HG03354 (cell line): ENCODE results near the gene PDE3B.
A peak's percentile ranks its signal among the peaks of the same experiment; 100 is the strongest.
"Not testable (repeated sequence)": the region's sequence is repeated elsewhere in the genome, so short reads cannot be mapped to it uniquely, and the experiment has no call there.

Experiments
- ATAC-seq: cut with Tn5 transposase; IDR thresholded peaks from one replicate; pipeline ENCODE4 v1.9.1; 2021; ENCODE audit warnings: mild to moderate bottlenecking; ENCODE audit not compliant: unreplicated experiment, poor library complexity, severe bottlenecking

Gene PDE3B

GRCh38 chr11:14637868-14638409, 5.7 kb upstream of the PDE3B start:
- no peak for ATAC-seq

- ATAC-seq: no peak
These were observed 5.0 kb upstream of the PDE3B start for GRCh38 chr11:14638561-14638960.

- ATAC-seq: no peak
These were observed 1.8 kb upstream of the PDE3B start for GRCh38 chr11:14641801-14642200.

- no peak for ATAC-seq
These were observed 1.2 kb upstream of the PDE3B start for GRCh38 chr11:14642453-14642852.

GRCh38 chr11:14642873-14643696, 519 bp upstream of the PDE3B start:
- ATAC-seq: no peak

GRCh38 chr11:14644226-14645014, 816 bp downstream of the PDE3B start:
- peak; percentile 57 for ATAC-seq

- no peak for ATAC-seq
These were observed 1.7 kb downstream of the PDE3B start for GRCh38 chr11:14645015-14645912.

- no peak for ATAC-seq
These were observed 2.6 kb downstream of the PDE3B start for GRCh38 chr11:14645985-14646900.

GRCh38 chr11:14650064-14650463, 6.5 kb downstream of the PDE3B start:
- no peak for ATAC-seq

GRCh38 chr11:14653090-14653489, 9.5 kb downstream of the PDE3B start:
- ATAC-seq: no peak

- no peak for ATAC-seq
These were observed 11.8 kb downstream of the PDE3B start for GRCh38 chr11:14655435-14655834.

GRCh38 chr11:14656536-14657457, 13.2 kb downstream of the PDE3B start:
- no peak for ATAC-seq

GRCh38 chr11:14657841-14658240, 14.2 kb downstream of the PDE3B start:
- ATAC-seq: no peak

- ATAC-seq: not testable (repeated sequence)
These were observed 21.3 kb downstream of the PDE3B start for GRCh38 chr11:14664926-14665325.

- not testable (repeated sequence) for ATAC-seq
These were observed 23.7 kb downstream of the PDE3B start for GRCh38 chr11:14667329-14667728.

GRCh38 chr11:14668731-14669301, 25.2 kb downstream of the PDE3B start:
- no peak for ATAC-seq

- ATAC-seq: no peak
These were observed 25.9 kb downstream of the PDE3B start for GRCh38 chr11:14669499-14669898.
